Measurements from ENCODE around the gene SPPL2B.

- no peak for TF ChIP-seq POLR2A (IDR thresholded peaks at IDR 0.05)
- TF ChIP-seq, protein P1, sequence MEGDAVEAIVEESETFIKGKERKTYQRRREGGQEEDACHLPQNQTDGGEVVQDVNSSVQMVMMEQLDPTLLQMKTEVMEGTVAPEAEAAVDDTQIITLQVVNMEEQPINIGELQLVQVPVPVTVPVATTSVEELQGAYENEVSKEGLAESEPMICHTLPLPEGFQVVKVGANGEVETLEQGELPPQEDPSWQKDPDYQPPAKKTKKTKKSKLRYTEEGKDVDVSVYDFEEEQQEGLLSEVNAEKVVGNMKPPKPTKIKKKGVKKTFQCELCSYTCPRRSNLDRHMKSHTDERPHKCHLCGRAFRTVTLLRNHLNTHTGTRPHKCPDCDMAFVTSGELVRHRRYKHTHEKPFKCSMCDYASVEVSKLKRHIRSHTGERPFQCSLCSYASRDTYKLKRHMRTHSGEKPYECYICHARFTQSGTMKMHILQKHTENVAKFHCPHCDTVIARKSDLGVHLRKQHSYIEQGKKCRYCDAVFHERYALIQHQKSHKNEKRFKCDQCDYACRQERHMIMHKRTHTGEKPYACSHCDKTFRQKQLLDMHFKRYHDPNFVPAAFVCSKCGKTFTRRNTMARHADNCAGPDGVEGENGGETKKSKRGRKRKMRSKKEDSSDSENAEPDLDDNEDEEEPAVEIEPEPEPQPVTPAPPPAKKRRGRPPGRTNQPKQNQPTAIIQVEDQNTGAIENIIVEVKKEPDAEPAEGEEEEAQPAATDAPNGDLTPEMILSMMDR (IDR thresholded peaks at IDR 0.05): no peak
These were observed 33.7 kb upstream of the SPPL2B start for GRCh38 chr19:2294687-2295335.

All from Peyer's patch (tissue), 4 donors.